Stimulated activated CD8-positive, alpha-beta memory T cell treated with anti-CD3 and anti-CD28 coated beads, Interleukin-4, amount 100 ng/mL, for 24 hours (primary cell): ENCODE results near the gene CEMIP.

Source experiments
- DNase-seq: peaks from one replicate; pipeline ENCODE4 v3.0.0-alpha.2; 2020; ENCODE audit warnings: low read depth

Gene CEMIP

DNA sequence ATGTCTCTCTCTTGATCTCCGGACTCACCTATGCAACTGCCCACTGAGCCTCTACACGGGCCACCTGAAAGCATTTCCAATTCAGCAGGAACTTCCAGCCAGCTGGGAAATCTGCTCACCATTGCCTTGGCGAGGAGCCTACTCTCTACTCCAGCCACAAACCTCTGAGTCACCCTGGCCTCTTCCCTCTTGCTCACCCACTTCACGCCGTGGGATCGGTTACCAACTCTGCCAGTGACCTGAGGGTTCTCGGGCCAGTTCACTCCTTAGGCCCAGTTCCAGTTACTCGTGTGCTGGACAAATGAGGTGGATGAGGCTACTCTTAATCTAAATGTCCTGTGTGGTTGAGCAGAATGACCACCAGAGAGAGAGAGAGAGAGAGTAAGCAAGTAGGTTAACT, 70.1 kb downstream of the CEMIP start:
- DNase-seq = no peak

DNA sequence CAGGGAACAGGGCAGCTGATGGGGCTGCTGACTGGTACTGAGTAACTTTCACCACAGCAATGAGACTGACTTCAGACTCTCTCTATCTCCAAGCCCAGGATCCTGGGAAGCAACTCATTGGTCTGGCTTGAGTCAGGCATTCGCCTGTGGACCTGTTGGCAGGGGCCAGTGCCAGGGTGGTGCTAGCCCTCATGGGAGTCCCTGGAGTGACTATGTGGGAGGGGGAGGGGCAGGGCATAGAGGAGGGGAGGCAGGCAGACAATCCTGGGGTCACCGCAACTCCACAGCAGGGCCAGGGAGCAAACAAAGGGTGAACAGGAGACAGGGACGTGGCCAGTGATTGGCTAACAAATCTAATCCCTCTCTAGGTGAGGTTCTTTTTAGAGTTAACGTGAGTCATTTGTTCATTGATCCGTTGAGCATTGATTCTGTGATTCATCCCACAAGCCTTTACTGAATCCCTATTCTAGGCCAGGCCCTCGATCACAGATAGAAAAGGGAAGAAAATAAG, 71.8 kb downstream of the CEMIP start:
- DNase-seq = no peak

DNA sequence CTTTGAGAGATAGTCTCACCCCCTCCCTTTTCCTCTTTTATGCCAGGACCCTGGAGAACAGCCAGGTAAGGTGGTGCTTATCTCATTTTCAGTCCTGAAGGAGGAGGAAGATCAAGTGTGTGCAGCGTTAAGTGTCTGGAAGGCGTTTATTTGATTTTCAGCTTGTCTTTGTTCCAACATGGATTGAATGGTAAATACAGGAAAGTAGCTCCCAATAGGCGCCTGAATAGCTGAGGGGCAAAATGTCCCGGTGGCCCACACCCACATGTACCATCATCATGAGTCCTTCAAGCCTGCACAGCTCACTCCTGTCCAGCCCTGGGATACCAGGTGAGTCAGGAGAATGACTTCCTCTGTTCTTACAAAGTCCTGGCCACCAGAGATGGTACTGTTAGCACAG, 73.5 kb downstream of the CEMIP start:
- no peak for DNase-seq

DNA sequence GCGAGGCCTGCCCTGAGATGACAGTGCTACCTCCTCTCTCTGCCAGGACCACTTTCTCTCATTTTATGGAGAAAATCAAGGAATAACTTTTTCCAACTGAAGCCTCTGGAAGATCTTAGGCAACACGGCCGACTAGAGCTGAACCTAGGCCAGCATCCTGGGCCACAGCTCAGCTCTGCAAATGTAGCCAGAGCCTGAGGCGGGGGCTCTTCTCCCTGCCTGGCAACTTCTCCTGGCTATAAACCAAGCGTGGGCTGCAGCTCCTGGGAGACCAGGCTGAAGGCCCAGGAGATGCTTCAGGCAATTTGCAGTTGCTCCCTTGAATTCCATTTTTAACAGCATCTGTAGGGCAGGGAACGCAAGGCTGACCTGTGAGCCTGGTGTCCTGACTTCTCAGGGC, 74.9 kb downstream of the CEMIP start:
- DNase-seq = no peak

DNA sequence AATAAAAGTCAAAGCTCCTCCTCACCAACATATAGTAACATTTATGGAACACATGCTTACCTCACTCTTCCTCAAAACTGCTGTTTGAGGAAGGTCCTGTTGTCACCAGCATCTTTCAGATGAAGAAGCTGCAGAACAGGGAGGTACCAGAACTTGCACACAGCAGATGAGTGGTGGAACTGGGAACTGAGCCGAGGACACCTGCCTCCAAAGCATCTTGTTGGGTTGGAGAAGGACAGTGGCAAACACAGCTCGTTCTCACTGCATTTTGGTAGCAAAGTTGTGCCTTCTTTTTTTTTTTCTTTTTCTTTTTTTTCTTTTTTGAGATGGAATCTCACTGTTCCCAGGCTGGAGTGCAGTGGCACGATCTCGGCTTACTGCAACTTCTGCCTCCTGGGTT, 76.0 kb downstream of the CEMIP start:
- no peak for DNase-seq

DNA sequence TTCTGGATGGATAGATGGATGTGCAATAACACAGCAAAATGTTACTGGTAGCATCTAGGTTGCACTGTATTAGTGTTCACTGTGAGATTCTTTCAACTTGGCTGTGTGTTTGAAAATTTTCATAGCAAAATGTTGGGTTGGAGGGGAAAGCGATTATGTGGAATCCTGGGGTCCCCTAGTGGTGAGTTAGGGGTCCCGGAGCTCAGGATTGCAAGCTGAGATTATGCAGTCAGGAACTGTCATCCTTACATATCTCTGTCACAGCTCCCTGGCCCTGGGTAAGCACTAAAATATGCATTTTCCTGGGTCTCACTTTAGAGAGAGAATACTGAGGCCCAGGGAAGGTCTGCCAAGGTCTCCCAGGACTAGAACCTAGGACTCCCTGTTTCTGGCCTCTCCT, 77.2 kb downstream of the CEMIP start:
- no peak for DNase-seq

DNA sequence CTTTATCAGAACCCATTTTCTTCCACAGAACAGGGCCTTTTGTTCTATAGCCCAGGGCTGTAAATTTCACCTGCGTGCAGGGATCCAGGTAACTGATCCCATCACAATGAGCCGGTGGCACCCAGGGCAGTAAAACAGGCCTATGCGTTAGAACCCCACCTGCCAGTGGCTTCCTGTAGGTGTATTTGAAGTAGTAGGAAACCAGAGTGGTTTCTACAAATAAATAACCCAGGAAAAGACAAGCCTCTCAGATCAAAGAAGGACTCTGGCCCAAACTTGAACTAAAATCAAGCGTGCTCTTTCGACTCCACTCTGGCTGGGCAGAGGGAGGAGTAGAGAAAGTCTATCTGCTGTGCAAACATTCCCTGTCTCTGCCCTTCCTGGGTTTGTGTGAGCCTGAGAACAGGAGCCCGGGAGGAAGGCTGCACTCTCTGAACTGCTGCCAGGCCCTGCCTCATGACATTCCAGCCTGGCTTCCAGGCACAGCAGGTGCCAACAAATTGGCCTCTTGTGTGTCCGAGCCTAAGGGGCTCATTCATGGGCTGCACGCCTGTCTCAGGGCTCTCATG, 77.7 kb downstream of the CEMIP start:
- no peak for DNase-seq

DNA sequence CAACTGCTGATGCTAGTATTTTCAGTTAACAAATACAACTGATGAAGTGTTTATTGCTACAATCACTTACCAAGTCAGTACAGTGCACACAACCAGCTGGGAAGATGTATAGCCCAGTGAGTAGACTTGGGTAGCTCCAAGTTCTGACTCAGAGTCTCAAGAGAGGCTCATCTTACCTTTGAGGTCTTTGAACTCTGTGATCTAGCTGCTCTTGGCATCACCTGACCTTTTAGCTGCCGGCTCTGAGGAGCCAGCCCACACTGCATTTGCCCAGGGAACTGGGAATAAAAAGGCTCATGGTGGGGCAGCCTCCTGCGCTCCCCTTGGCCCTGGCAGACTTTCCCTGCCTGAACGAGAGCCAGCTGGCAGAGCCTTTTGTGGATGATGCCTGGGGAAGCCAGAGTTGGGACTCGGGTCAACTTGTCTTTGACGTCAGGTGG, 82.6 kb downstream of the CEMIP start:
- DNase-seq = no peak

DNA sequence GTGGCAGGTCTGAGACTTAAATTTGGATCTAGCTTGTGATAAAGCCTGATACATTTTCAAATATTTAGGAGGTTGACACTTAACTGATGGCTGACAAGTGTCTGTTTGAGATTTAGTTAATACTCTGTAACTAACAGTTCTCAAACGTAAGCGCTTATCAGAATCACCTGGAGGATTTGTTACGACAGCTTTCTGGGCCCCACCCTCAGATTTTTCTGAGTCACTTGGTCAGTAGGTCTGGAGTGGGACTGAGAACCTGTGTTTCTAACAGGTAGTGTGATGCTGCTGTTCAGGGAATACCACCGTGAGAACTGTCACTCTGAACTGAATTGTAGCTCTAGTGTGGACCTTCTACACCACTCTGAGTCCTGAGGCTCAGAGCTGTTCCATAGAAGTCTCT, 85.5 kb downstream of the CEMIP start:
- DNase-seq = no peak

DNA sequence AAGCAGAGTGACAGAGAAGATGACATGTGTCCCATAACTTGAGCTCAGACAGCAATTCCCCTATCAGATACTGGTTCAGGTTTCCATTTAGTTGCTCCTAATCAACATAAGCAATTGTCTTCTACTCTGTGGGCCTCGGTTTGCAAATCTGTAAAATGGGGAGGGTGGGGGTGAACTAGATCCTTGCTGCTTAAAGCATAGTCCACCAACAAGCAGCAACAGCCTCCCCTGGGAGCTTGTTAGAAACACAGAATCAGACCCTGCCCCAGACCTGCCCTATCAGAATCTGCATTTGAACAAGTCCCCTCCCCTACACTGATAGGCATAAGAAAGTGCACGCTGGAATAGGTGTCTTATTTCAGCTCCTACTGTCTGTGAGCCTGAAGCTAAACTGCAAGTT, 87.8 kb downstream of the CEMIP start:
- no peak for DNase-seq

DNA sequence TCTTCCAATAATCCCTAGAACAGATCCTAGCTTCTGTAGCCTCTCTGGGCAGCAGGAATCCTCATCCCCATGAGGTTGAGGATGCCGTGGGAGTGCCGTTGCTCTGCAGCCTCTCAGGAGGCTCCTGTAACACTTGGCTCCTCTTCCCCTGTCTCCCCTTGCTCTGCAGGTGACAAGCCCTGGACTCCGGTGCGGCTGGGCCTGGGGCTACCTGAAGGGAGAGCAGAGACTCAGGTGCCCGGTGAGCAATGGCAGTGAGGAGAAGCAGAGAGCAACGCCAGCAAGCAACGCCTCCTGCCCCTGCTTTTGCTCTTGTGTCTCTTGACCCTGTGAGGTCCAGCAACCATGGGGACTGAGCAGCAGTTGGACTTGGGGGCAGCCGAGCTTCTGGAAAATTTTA, 91.2 kb downstream of the CEMIP start:
- no peak for DNase-seq

DNA sequence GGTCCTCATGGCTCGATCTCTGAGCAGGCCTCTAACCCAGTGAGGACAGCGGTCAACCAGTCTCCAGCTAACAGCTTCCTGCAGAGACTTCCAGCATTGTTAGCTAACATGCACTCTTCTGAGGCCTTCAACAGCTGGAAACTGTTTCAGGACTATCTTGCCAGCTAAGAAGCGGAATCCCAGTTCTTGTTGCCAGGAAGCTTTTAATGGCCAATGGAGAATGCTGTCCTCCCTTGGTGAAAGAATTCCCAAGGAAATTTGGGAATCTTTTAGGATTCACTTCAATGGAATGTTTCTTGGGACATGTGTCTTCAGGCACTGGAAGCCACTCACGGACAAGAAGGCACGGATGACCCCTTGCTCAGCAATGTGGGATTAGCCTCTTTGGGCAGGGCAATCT, 91.7 kb downstream of the CEMIP start:
- DNase-seq = no peak

DNA sequence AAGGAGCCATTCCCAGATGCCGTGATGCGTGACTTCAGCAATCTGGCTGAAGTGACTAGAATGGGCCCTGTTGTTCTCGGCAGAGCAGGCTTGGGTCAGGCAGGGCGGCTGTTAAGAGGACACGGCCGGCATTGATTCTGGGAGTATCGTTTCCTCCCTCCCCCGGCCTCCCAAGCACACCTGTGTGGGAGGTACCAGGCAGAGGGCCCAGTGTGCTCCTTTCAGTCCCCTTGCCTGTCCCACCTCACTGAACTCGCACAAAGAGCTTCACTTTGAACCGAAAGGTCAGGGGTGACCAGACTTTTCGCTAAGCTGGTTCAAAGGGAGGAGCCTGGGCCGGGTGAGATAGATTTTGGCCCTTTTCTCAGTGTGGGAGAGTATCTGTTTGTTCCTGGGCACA, 92.7 kb downstream of the CEMIP start:
- no peak for DNase-seq

DNA sequence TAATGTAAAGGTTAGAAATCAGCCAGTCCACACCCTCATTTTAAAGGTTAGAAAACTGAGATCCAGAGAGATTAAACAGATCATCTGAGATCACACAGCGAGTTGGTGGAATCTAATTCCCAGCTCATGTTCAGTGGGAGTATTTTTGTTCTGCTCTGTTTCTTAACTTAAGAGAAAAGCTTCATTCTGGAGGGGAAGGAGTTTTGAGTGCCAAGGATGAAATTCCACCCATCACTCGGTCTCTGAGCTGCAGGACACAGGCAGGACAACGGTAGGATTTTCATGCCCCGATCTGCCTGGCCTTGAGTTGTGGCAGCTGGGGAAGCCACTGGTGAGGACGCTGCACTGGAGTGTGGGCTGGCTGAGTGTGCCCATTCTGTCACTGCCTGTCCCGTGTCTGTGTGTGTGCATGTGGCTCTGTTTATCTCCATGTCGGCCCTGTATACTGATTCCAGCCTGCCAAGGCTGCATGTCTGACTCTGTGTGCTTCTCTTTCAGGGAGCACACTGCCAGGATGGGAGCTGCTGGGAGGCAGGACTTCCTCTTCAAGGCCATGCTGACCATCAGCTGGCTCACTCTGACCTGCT, 94.3 kb downstream of the CEMIP start:
- DNase-seq = no peak

DNA sequence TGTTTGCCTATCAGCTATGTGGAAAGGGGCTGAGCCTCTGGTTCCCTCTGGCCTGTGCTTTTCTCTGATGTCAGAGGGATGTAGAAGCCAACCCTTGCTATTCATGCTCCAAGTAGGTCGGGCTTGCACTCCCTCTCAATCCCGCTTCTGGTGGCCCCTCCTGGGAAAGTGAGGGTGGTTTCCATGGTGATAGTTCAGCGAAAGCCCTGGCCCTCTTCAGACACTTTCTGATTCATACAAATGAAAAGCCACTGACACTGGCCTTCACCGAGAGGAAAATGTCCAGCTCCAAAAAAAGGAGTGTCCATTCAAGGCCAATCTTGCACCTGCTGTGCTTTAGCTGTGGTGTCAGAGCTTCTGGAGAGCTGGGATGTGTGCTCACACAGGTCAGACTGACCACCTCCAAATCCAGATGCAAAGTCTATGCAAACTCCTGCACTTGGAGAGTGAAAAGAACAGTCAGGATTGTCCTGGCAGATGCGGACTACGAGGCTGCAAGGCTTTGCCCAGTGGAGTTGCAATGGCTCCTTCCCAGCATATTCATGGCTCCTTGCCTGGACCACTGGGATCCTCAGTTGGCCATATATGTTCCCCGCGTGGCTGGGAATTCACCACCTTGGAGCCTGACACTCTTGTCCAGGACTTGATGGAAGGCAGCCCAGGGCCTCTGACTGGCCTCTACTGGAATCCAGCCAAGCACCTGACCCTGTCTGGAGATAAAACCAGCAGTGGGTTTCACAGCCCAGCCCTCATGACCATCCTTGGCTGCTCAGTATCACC, 96.6 kb downstream of the CEMIP start:
- no peak for DNase-seq

DNA sequence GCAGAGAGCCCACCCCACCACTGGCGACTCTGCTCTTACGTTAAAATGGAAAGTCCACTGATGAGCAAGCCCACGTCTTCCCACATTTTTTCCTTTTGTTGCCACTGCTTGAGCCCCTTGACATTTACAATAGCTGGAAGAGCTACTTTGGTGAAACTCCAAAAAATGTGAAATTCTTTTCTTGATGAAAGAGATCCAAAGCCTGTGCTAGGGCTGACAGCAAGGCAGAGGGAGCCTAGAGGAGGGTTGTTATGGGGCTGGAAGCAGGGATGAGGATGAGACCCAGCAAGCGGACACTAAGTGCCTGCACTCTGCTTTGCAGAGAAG, 97.1 kb downstream of the CEMIP start:
- no peak for DNase-seq

DNA sequence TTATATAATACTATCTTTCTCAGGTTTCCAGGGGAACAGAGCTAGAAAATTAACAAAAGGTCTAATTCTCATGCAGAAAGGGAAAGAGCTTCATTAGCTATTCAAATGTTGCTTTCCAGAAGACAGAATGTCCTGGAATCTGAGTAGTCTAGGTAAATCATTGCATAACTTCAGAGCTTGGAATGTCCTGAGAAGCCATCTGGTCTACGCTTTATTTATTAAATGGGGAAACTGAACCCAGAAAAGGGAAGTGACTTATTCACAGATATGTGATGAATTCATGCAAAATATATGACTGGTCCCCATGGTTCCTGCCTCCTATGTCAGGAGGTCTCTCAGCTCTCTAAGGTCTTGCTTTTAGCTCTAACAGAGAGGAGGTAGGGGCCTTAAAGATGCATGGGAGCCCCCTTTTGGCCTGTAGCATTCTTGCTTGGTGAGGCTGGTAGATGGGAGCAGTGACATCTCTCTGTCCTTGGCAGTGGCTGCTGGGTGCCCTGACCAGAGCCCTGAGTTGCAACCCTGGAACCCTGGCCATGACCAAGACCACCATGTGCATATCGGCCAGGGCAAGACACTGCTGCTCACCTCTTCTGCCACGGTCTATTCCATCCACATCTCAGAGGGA, 99.2 kb downstream of the CEMIP start:
- no peak for DNase-seq

DNA sequence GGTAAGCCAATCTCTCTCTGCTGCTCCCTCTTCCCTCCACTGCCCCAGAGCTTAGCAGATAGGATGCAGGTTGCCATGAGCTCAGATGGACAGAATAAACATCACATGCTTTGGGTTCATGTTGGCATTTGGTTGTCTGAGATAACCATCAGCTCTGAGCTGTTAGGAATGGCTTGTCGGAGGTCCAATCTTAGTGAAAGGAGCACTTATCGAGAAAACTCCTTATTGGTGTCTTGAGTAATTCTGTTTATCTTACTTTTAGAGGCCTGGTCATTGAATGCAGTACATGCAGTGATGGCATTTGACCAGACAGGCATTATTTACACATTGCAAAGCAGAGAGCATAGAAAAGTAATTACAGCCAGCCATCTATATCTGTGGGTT, 99.7 kb downstream of the CEMIP start:
- no peak for DNase-seq

DNA sequence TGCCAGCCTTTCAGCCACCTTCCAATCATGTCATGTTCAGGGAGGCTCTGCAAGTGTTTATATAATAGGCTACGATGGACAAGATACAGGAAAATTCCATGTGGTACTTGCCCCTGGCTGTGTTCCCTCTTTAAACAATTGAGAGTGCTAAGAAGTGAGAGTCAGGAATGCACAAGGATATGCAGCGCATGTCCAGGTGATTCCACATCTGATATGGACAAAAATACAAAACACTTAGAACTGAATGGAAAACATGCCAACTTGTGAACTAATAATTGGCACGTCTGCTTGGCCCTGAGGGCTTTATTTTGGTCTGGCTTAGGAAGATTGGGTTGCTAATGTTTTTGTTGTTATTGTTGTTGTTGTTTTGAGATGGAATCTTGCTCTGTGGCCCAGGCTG, 100.9 kb downstream of the CEMIP start:
- DNase-seq = no peak

DNA sequence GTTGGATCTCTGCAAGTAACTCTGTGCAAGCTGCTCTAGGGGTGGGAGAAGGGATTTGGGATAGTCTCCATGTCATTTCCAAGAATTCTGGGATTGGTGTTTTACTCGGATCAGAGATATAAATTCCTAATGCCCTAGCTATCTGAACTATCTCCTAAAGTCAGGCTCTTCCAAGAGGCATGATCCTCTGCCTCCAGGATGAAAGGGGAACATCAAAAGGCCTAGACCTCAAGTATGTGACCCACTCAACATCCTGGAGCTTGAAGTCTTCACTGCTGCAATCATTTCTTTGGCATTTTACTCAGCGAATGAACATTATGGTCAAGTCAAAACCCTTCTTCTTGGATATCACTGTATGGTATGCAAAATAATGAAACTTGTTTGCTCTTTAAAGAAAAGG, 104.5 kb downstream of the CEMIP start:
- DNase-seq = no peak

DNA sequence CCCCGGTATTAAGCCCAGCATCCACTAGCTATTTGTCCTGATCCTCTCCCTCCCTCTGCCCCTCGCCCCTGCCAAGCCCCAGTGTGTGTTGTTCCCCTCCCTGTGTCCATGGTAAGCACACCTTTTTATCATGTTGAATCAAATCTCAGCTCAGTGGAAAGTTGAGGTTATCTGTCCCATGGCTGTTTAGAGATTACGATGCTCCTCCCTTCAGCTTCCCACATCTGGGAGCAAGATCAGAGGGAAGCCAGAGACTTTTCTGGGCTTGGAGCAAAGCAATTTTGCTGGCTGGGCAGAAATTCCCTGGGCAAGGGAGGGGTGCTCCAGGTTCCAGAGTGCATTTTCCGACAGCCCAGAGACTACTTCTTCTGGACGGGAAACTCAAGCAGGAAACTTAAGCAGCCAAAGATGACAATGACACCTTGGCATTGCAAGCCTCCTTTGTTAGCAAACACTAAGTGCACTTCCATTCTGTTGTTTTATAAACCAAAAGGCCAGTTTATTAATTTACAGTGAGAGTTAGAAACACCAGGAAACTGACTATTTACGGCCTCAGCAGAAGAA, 105.9 kb downstream of the CEMIP start:
- DNase-seq = no peak

DNA sequence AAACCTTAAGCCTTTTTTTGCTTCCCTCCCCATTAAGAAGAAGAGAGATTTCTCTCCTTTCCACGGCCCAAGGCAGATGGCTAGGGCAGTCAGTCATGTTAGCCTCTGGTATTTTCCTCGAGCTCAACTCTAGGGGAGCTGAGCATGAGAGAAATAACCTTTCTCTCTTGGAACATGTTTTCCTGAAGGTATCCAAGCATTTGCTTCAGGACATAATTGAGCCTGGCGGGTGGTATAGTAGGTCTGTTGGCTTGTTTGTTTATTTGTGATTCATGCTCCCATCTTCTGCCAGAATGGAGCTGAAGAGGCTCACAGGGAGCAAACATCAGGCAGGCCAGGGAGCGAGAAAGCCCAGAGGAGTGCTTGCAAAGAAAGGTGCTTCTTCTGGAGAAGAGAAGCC, 108.0 kb downstream of the CEMIP start:
- DNase-seq = no peak

DNA sequence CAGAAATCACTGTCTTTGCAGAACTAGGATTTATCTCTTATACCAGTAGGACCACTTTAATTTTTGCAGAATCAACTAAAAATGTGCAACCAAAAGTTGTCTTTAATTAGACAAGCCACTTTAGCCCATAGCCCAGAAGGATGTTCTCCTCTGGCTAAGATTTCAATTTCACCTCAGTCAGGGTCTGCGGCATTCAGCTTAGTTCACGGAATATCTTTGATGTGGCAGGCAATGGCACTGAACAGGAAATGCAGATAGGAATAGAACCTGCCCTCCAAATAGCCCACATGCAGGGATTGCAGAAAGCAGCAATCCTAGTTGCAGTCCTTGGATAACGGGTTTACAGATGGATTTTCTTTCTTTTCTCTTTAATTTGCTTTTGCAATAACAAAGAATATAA, 109.7 kb downstream of the CEMIP start:
- no peak for DNase-seq
